Measurements from ENCODE around the gene CYSLTR2.
"Not testable (repeated sequence)": the region's sequence is repeated elsewhere in the genome, so short reads cannot be mapped to it uniquely, and the experiment has no call there.

The CYSLTR2 gene

GRCh38 chr13:48645845-48646244 lies 7.9 kb upstream of the CYSLTR2 start:
- DNase-seq (ENCODE audit: low read depth): no peak

DNA sequence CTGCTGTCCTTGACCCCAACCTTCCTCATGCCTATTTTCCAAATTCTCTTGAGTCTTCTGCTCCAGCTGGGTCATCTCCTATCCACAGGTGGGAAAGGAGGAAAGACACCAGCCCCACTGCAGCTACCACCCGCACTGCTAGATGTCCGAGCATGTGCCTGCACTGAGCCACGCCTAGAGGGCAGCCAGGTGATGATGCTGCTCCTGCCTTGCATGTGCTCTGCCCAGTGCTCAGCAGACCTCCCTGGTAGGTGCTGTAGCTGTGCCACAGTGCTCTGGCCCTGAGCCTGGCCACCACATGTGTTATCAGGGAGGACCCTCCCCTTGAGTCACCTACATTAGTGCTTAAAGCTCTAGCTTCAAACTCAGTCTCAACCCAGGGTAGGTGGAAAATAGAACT lies 6.9 kb upstream of the CYSLTR2 start:
- DNase-seq (ENCODE audit: low read depth): no peak

GRCh38 chr13:48647625-48648024 lies 6.1 kb upstream of the CYSLTR2 start:
- DNase-seq (ENCODE audit: low read depth): no peak

GRCh38 chr13:48648446-48648845 lies 5.3 kb upstream of the CYSLTR2 start:
- DNase-seq (ENCODE audit: low read depth): no peak

DNA sequence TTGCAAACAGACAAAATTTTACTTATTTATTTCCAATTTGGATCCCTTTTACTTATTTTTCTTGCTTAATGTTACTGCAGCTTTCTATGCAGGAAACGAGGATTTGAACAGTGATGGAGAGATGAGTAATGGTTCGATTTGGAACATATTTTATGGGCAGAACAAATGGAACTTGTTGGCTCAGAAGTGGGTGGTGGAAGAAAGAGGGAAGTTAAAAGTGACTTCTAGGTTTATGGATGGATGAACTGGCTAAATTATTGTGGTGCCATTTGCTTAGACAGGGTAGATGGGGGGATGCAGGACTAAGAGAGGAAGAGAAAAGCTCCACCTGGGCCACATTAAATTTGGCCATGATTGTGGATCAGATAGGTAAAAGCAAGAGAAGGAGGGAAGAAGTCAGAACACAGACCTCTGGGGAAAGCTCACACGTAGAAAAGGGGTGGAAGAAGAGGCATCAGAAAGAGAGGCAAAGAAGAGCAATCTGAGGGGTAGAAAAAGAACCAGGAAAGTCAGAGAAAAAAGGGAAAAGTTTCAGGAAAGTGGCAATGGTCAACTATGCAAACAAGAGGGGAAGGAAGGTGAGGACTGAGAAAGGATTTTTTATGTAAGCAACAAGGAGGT lies 768 bp upstream of the CYSLTR2 start:
- no peak for DNase-seq (ENCODE audit: low read depth)

DNA sequence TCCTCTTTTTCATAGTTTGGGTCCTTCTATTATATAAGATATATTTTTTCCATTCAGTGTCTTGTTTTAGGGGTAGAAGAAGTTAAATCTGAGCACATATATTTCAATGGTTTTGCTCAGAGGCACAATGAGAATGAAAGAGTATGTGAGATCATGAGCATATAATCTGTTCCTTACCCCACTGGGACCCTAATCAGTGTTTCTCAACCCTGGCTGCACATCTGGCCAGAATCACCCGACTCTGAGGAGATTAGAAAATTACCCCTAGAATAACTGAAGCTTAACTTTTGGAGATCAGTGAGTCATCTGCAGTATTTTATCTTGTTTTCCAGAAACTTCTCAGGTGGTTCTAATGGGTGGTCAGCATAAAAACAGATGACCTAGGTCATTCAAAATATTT lies 782 bp downstream of the CYSLTR2 start:
- no peak for DNase-seq (ENCODE audit: low read depth)

- DNase-seq (ENCODE audit: low read depth): no peak
Observed at GRCh38 chr13:48655291-48655690, 1.6 kb downstream of the CYSLTR2 start.

- DNase-seq (ENCODE audit: low read depth): no peak
Observed at GRCh38 chr13:48656608-48657007, 2.9 kb downstream of the CYSLTR2 start.

DNA sequence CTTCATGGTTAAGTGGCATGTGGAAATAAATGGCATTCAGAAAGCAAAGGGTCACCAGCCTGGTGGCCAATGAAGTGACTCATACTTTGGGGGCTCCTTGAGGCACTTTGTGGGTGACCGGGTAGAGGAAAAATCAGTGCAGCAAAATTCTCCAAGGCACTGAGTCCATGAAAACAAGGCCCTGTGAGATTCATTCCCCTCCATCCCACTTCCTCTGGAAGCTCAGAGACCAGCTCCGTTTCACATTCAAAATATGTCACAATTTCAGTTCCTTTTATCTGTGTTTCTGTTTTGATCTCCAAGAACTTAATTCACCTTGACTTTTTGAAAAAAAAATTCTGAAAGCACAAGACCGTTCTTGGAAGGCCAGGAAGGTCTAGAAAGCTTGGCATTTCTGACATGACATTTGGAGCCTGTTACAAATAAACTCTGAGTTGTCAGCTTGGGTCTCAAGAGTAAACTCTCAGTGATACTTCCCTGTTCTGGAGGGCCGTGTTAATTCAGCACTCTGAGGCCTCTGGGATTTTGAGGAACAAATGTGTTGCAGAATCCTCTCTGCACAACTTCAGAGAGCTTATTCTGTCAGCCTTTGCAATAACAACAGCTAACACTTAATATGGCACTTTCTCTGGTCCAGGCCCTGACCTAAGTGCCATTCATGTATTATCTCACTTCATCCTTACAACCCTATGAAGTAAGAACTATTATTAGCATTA lies 6.8 kb downstream of the CYSLTR2 start:
- DNase-seq (ENCODE audit: low read depth): no peak

GRCh38 chr13:48661107-48661506 lies 7.4 kb downstream of the CYSLTR2 start:
- DNase-seq (ENCODE audit: low read depth): no peak

DNA sequence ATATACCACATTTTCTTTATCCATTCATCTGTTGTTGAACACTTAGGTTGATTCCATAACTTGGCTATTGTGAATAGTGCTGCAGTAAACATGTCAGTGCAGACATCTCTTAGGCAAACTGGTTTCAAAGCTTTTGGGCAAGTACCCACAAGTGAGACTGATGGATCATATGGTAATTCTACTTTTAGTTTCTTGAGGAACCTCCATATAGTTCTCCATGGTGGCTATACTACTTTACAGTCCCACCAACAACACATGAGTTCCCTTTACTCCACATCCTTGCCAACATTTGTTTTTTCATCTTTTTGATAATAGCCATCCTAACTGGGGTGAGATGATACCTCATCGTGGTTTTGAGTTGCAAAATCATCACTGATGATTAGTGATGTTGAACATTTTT lies 8.5 kb downstream of the CYSLTR2 start:
- DNase-seq (ENCODE audit: low read depth): no peak

DNA sequence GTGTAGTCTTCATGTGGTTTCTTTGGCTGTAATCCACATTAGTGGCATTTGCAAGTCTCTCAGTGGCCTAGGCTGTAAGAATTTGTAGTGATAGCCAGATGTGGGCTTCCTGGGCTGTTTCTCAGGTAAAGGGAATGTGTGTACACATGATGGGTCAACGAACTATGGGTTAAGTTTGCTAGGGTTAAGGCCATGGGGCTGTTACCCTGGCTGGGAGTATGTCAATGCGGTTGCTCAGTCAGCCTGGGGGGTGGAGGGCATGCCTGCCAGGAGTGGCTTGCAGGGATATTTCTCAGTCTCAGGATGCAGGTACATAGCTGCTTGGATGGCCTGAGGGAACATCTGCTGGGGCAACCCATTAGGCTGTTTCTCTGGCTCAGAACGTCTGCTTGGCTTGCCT lies 13.4 kb downstream of the CYSLTR2 start:
- no peak for DNase-seq (ENCODE audit: low read depth)

DNA sequence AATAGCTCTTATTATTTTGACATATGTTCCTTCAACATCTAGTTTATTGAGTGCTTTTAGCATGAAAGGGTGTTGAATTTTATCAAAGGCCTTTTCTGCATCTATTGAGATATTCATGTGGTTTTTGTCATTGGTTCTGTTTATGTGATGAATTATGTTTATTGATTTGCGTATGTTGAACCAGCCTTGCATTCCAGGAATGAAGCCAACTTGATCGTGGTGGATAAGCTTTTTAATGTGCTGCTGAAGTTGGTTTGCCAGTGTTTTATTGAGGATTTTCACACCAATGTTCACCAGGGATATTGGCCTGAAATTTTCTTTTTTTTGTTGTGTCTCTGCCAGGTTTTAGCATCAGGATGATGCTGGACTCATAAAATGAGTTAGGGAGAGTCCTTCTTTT lies 17.7 kb downstream of the CYSLTR2 start:
- not testable (repeated sequence) for DNase-seq (ENCODE audit: low read depth)

- DNase-seq (ENCODE audit: low read depth): no peak
Observed at GRCh38 chr13:48675247-48675646, 21.5 kb downstream of the CYSLTR2 start.

DNA sequence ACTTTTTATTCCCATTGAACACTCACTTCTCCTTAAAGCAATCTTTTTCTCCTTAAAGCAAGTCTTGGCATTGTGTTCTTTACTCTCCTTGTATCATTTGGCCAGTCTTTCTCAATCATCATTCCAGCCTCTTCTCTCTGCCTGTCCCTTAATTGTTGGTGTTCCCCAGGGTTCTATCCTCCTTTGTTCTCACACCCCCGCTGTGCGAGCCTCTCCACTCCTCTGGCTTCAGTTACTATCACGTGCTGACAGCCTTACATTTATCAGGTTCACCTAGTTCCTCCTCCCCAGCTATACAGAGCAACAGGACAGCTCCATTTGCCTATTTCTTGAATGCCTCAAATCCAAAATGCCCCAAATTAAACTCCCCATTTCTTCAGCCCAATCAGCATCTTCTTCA lies 24.6 kb downstream of the CYSLTR2 start:
- DNase-seq (ENCODE audit: low read depth): no peak

- DNase-seq (ENCODE audit: low read depth): no peak
Observed at GRCh38 chr13:48679941-48680680, 26.4 kb downstream of the CYSLTR2 start.

- DNase-seq (ENCODE audit: low read depth): no peak
Observed at GRCh38 chr13:48680756-48681392, 27.1 kb downstream of the CYSLTR2 start.

DNA sequence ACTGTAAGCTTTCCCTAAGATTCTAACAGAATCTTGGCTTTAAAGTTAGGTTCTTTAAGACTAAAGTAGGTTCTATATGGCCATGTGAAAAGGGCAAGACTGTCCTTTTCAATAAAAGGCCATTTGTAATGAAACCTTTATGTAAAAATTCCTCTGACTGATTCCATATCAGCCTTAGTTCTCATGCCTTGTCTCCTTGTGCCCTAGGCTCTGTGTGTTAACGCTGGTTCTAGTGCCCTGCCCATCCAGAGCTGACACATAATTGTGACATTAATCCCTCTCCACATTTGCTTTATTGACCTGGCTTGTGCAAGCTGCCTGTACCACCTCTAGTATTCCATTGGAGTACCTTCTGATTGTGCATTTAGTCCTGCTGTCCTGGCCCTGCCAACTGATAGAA lies 28.2 kb downstream of the CYSLTR2 start:
- no peak for DNase-seq (ENCODE audit: low read depth)

GRCh38 chr13:48682436-48682835 lies 28.7 kb downstream of the CYSLTR2 start:
- DNase-seq (ENCODE audit: low read depth): no peak

- no peak for DNase-seq (ENCODE audit: low read depth)
Observed at GRCh38 chr13:48686636-48687210, 33.0 kb downstream of the CYSLTR2 start.

DNA sequence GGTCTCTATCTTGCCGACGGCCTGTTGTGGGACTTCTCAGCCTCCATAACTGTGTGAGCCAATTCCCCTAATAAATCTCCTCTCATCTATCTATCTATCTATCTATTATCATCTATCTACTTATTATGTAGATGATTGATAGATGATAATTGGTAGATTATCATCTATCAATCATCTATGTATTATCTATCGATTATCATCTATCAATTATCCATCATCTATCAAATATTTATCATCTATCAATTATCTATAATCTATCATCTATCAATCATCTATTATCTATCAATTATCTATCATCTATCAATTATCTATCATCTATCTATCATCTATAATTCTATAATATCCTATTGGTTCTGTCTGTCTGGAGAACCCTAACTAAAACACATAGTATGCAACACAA lies 33.5 kb downstream of the CYSLTR2 start:
- no peak for DNase-seq (ENCODE audit: low read depth)

DNA sequence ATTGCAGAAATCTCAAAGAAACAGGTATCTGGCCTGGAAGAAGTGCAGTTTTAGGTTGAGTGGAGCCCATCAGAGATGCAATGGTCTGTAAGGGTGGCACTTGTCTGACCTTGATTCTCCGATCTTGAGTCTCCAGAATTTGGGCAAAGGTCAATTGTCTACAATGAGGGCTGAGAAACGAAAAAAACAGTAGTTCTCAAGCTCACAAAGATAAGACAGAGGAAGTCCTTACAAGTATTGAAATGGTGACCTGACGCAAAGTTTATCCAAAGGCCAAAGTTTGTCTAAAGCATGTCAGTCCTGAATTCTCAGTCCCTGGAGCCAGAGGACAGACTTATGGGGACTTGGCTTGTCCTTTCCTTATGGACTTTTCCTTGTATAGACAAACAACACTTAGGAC lies 40.3 kb downstream of the CYSLTR2 start:
- no peak for DNase-seq (ENCODE audit: low read depth)

DNA sequence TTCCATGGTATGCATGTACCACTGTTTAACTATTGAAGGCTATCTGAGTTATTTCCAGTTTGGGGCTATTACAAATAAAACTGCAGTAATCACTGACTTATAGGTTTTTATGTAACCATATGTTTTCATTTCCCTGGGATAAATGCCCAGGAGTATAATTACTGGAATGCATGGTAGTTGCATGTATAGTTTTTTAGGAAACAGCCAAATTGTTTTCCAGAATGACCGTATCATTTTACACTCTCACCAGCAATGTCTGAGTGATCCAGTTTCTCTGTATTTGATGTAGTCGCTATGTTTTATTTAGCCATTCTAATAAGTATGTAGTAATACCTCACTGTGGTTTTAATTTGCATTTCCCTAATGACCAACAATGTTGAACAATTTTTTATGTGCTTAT lies 42.0 kb downstream of the CYSLTR2 start:
- DNase-seq (ENCODE audit: low read depth): no peak

All from activated T-cell treated with anti-CD3 and anti-CD28 coated beads for 24 hours (primary cell).